Measurements from ENCODE around the gene LGALS7B. TPM values are rescaled to one million over a fixed set of nuclear protein-coding genes. Genes with fewer than 3 reads are reported as not detected.
A peak's percentile ranks its signal among the peaks of the same experiment; 100 is the strongest.
"Not testable (repeated sequence)": the region's sequence is repeated elsewhere in the genome, so short reads cannot be mapped to it uniquely, and the experiment has no call there.

The LGALS7B gene
- total RNA-seq, 2 experiments from 2014 or later = not detected

DNA sequence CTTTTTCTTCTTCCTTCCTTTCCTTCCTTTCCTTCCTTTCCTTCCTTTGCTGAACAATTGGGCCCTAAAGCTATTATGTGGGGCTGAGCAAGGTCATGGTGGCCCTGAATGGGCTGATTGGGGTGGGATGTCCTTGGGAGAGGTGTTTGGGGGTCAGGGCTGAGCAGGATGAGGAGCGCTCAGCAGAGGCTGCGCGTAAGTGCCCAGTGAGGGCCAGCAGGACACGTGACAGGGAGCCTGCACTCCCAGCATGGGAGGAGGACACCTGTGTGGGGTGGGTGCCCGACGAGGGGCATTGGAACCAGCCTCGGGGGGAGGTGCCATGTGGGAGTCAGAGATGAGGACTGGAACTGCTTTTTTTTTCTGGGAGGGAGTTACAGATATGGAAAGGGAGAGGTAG lies 10.3 kb upstream of the LGALS7B start:
- Mint-ChIP-seq H3K27ac (no peak overlapping the region), H3K4me1 (no peaks in the 10 kb centered on the region), H3K4me3 (no peak overlapping the region), H3K36me3 (no peaks in the 10 kb centered on the region), H3K9me3 (no peaks in the 10 kb centered on the region), H3K27me3 (peaks cover 15% of the 10 kb centered on the region)
- POLR2A ChIA-PET = no interaction called here
- ATAC-seq (ENCODE audit: low read depth) (no peak), DNase-seq (no peak)

DNA sequence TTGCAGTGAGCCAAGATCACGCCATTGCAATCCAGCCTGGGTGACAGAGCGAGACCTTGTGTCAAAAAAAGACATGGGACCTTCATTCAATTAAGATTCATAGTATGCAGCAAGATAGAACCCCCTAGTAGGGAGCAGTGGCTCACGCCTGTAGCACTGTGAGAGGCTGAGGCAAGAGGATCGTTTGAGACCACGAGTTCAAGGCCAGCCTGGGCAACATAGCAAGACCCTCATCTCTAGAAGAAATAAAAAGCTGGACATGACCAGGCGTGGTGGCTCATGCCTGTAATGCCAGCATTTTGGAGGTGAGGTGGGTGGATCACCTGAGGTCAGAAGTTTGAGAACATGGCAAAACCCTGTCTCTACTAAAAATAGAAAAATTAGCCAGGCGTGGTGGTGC lies 8.6 kb upstream of the LGALS7B start:
- Mint-ChIP-seq H3K27ac (no peak overlapping the region), H3K4me3 (no peak overlapping the region), H3K9me3 (no peaks in the 10 kb centered on the region), H3K4me1 (peaks cover 4% of the 10 kb centered on the region), H3K27me3 (peaks cover 17% of the 10 kb centered on the region), H3K36me3 (no peaks in the 10 kb centered on the region)
- POLR2A ChIA-PET = no interaction called here
- ATAC-seq (ENCODE audit: low read depth) = no peak
- no peak for DNase-seq

DNA sequence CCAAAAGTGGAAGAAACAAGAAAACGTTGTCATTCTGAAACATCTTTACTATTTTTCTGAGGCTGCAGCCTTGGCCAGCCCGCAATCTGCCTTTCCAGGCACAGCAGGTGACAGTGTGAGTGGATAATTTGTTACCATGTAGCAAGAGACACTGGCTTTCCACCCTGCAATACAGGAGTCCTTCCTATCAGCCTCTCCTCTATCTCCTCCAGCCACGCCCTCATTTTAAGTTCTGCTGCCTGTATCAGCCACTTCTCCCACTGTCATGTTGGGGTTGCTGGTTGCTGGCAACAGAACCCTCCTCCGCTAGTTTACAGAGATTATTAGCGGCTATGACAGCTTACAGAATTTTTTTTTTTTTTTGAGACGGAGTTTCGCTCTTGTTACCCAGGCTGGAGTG lies 7.9 kb upstream of the LGALS7B start:
- DNase-seq = no peak
- POLR2A ChIA-PET = no interaction called here
- peaks cover 4% of the 10 kb centered on the region for H3K4me1 Mint-ChIP-seq
- H3K27ac Mint-ChIP-seq = no peak overlapping the region
- no peak overlapping the region for H3K4me3 Mint-ChIP-seq
- no peaks in the 10 kb centered on the region for H3K9me3 Mint-ChIP-seq
- no peaks in the 10 kb centered on the region for H3K36me3 Mint-ChIP-seq
- ATAC-seq (ENCODE audit: low read depth) = no peak
- peaks cover 17% of the 10 kb centered on the region for H3K27me3 Mint-ChIP-seq

DNA sequence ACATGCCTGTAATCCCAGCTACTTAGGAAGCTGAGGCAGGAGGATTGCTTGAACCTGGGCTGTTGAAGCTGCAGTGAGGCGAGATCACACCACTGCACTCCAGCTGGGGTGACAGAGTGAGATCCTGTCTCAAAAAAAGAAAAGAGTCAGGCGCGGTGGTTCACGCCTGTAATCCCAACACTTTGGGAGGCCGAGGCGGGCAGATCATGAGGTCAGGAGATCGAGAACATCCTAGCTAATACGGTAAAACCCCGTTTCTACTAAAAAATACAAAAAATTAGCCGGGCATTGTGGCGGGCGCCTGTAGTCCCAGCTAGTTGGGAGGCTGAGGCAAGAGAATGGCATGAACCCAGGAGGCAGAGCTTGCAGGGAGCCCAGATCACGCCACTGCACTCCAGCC lies 6.8 kb upstream of the LGALS7B start:
- H3K36me3 Mint-ChIP-seq; ATAC-seq (ENCODE audit: low read depth); H3K27ac Mint-ChIP-seq; POLR2A ChIA-PET; DNase-seq; H3K4me1 Mint-ChIP-seq; H3K9me3 Mint-ChIP-seq; H3K4me3 Mint-ChIP-seq: not testable (repeated sequence)
- peaks cover 17% of the 10 kb centered on the region for H3K27me3 Mint-ChIP-seq

DNA sequence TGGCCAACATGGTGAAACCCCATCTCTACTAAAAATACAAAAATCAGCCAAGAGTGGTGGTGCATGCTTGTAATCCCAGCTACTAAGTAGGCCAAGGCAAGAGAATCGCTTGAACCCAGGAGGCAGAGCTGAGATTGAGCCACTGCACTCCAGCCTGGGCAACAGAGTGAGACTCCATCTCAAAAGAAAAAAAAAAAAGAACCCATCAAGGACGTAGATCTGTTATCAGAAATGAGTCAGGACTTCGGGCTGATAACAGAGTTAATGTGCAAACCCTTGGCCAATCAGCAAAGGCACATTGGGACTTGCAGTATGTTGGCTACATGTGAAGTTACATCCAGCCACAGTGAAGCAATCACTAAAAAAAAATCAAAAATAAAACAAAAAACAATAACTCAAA lies 4.8 kb upstream of the LGALS7B start:
- Mint-ChIP-seq H3K4me1 (peaks cover 4% of the 10 kb centered on the region), H3K27ac (no peak overlapping the region), H3K4me3 (no peak overlapping the region), H3K36me3 (no peaks in the 10 kb centered on the region), H3K9me3 (no peaks in the 10 kb centered on the region), H3K27me3 (peaks cover 12% of the 10 kb centered on the region)
- ATAC-seq (ENCODE audit: low read depth) (no peak), DNase-seq (no peak)
- POLR2A ChIA-PET = no interaction called here

DNA sequence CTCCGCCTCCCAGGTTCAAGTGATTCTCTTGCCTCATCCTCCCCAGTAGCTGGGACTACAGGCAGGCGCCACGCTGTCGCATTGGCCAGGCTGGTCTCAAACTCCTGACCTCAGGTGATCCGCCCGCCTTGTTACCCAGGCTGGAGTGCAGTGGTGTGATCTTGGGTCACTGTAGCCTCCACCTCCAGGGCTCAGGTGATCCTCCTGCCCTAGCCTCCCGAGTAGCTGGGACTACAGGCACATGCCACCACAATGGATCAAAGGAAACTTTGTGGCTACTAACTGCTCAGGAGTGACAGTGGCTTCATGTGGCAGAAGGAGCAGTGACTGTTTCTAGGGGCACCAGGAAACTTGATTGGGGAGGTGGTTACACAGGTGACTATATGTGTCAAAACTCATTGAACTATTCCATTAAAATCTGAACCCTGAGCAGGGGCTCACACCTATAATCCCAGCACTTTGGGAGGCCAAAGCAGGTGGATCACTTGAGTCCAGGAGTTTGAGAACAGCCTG lies 3.8 kb upstream of the LGALS7B start:
- Mint-ChIP-seq H3K27me3 (peaks cover 7% of the 10 kb centered on the region), H3K36me3 (no peaks in the 10 kb centered on the region), H3K4me1 (peaks cover 4% of the 10 kb centered on the region), H3K9me3 (no peaks in the 10 kb centered on the region), H3K4me3 (no peak overlapping the region), H3K27ac (no peak overlapping the region)
- ATAC-seq (ENCODE audit: low read depth) = no peak
- no peak for DNase-seq
- POLR2A ChIA-PET = no interaction called here

DNA sequence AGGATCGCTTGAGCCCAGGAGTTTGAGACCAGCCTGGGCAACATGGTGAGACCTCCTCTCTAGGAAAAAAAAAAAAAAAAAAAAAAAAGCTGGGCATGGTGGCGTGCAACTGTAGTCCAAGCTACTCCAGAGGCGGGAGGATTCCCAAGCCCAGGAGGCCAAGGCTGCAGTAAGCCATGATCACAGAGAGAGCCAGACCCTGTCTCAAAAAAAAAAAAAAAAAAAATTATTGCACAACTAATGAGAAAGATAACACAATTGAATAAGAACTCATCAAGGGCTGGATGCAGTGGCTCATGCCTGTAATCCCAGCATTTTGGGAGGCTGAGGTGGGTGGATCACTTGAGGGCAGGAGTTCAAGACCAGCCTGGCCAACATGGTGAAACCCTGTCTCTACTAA lies 2.9 kb upstream of the LGALS7B start:
- H3K4me1 Mint-ChIP-seq; H3K4me3 Mint-ChIP-seq; H3K36me3 Mint-ChIP-seq; H3K27ac Mint-ChIP-seq; ATAC-seq (ENCODE audit: low read depth); H3K9me3 Mint-ChIP-seq; H3K27me3 Mint-ChIP-seq; DNase-seq: not testable (repeated sequence)
- POLR2A ChIA-PET = interaction anchor here (0.7 kb wide), 1 partner anchor 148 kb away, joined by 5 read pairs; no protein-coding TSS in a partner anchor

DNA sequence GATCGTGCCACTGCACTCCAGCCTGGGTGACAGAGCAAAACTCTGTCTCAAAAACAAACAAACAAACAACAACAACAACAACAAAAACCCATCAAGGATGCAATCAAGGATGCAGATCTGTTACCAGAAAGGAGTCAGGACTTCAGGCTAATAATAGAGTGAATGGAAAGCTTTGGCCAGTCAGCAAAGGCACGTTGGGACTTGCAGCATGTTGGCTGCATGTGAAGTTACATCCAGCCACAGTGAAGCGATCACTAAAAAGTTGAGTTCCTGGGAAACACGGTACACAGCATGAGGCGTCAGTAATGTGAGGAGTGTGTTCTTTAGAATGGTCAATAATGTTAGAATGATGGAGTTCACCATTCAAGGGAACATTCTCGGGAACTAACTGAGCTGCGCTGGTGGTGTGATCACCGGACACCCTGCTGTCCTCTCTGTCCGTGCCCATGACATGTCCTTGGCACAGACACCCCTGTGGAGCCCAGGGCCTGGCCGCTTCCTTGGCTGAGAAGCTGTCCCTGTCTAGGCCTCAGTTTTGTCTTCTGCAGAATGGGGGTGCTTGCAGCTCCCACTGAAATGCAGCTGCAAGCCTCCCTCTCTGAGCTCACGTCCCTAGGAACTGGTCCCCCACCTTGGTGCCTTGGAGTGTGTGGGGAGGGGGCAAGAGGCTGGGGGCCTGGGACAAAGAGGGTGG lies 2.3 kb upstream of the LGALS7B start:
- POLR2A ChIA-PET = interaction anchor here (1.0 kb wide), 2 partner anchors 17 to 21 kb away, joined by 3 read pairs; no protein-coding TSS in a partner anchor
- no peak overlapping the region for H3K27ac Mint-ChIP-seq

DNA sequence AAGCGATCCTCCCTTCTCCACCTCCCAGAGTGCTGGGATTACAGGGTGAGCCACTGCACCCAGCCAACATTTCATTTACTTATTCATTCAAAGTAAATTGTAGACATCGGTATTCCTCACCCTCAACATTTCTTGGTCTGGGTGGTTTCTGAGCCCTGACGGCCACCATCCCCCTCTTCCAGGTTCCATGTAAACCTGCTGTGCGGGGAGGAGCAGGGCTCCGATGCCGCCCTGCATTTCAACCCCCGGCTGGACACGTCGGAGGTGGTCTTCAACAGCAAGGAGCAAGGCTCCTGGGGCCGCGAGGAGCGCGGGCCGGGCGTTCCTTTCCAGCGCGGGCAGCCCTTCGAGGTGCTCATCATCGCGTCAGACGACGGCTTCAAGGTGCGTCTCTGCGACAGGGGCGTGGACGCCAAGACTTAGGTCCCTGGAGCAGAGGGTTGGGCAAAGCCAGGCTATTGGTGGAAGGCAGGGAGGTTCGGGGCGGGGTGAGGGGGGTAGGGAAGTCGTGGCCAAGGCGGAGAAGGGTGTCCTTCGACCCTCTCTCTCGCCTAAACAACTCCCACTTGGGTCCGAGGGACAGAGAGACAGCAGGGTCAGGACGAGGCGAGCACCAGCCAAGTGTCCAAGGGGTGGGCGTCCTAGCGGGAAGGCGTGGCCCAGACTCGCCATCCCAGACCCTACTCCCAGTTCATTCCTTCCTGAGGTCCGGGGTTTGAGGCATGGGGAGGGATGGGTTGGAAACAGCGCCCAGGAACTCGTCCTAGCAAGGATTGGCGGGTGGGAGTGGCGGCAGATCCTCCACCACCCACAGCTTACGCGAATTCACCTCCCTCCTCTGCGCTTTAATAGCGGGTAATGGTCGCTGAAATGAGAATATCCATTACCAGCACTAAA lies 1.8 kb downstream of the LGALS7B start:
- ATAC-seq (ENCODE audit: low read depth); H3K27me3 Mint-ChIP-seq; H3K36me3 Mint-ChIP-seq; POLR2A ChIA-PET; DNase-seq; H3K4me1 Mint-ChIP-seq; H3K4me3 Mint-ChIP-seq; H3K9me3 Mint-ChIP-seq; H3K27ac Mint-ChIP-seq: not testable (repeated sequence)

More for the DNA sequence above, 2.3 kb upstream of the LGALS7B start:
- Mint-ChIP-seq H3K27me3 (peaks cover 5% of the 10 kb centered on the region), H3K9me3 (no peaks in the 10 kb centered on the region), H3K36me3 (no peaks in the 10 kb centered on the region), H3K4me3 (no peak overlapping the region), H3K4me1 (peaks cover 4% of the 10 kb centered on the region)
- no peak for DNase-seq
- ATAC-seq (ENCODE audit: low read depth) = no peak

DNA sequence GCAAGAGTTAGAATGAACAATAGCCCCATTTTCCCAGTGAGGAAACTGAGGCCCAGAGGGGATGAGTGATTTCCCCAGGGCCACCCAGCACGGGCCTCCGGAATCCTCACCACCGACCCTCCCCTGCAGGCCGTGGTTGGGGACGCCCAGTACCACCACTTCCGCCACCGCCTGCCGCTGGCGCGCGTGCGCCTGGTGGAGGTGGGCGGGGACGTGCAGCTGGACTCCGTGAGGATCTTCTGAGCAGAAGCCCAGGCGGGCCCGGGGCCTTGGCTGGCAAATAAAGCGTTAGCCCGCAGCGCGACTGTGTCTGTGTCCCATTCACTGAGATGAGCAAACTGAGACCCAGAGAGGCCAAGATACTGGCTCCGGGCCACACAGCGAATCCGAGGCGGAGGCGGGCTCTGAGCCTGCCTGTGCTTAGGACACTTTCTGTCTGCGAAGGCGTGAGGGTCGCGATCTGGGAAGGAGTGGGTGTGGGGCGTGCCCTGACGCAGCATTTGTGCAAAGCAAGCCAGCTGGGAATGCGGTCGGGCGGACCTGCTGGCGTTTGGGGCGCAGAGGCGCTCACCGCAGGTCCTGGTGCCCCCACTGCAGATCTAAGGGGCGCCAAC lies 2.6 kb downstream of the LGALS7B start:
- H3K36me3 Mint-ChIP-seq, H3K27me3 Mint-ChIP-seq: not testable (repeated sequence)
- peak; percentile 89 for ATAC-seq (ENCODE audit: low read depth)

DNA sequence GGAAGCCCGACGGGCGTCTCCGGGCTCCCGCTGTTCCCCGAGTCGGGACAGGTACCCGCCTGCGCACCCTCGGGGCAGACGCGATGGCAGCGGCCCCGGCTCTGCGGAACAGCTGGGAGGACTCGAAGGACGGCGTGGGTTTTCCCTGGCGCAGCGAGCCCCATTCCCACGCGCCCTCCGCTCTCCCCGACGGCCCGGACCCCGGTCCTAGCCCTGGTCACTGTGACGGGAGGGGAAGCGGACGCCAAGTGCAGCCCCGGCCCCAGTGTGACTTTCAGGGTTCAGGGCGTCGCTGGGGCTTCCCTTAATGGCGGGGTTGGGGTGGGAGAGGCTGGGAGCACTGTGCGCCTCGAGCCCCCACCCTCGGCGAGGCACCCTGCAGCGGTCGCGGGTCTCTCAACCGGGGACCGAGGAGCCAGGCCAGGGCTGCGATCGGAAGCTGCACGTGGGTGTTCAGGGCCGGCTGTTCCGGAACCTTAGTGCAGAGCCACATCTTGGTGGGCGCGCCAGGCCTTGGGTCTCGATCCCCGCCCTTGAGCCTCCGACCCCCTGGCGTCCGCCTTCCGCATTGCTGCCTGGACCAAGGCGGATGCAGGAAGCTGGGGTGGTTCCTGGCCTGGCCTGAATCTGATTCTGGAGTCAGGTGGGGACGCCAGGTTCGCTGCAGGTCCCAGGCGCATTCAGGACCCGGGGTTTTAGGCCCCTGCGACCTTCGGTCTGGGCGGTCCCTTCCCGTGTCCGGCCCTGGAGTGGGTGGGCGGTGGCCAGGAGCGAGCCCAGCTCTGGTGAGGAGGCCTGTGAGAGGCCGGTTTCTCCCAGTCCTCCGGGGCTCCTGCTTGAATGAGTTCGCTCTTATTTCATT lies 3.5 kb downstream of the LGALS7B start:
- peak; percentile 72 for DNase-seq
- Mint-ChIP-seq H3K27me3 (peaks cover 9% of the 10 kb centered on the region), H3K4me1 (peaks cover 3% of the 10 kb centered on the region), H3K27ac (no peak overlapping the region), H3K36me3 (no peaks in the 10 kb centered on the region), H3K4me3 (peak overlapping the region; percentile 62), H3K9me3 (no peaks in the 10 kb centered on the region)
- peak; percentile 23 for ATAC-seq (ENCODE audit: low read depth)
- POLR2A ChIA-PET = interaction anchor here (0.6 kb wide), 1 partner anchor 20 kb away, joined by 3 read pairs; no protein-coding TSS in a partner anchor

More for the DNA sequence above, 2.6 kb downstream of the LGALS7B start:
- H3K4me1 Mint-ChIP-seq, DNase-seq, POLR2A ChIA-PET, H3K9me3 Mint-ChIP-seq, H3K27ac Mint-ChIP-seq, H3K4me3 Mint-ChIP-seq: not testable (repeated sequence)

DNA sequence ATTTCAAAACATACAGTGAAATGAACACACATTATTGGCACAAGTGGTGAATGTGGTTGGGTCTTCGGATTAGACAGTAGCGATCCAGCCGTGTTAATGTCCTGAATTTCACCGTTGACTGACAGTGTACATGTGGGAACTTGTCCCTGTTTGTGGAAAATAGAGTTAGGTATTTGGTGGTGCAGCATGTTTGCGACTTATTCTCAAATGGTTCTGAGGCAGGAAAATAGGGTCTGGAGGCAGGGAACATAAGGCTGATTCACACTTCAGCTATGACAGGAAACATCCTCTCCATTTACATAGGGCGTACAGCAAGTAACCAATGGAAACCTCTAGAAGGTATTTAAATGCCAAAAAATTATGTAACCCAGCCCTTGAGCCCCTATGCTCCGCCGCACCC lies 4.2 kb downstream of the LGALS7B start:
- Mint-ChIP-seq H3K36me3 (no peaks in the 10 kb centered on the region), H3K27ac (no peak overlapping the region), H3K9me3 (no peaks in the 10 kb centered on the region), H3K4me3 (peak overlapping the region; percentile 62), H3K27me3 (peaks cover 9% of the 10 kb centered on the region), H3K4me1 (peaks cover 3% of the 10 kb centered on the region)
- no peak for ATAC-seq (ENCODE audit: low read depth)
- DNase-seq = no peak
- POLR2A ChIA-PET = interaction anchor here (0.6 kb wide), 1 partner anchor 19 kb away, joined by 3 read pairs; no protein-coding TSS in a partner anchor

Data from activated naive CD8-positive, alpha-beta T cell treated with anti-CD3 and anti-CD28 coated beads, Interleukin-2, amount 10 ng/mL, durations not matched to agents 7 days and 5 days (primary cell).